Neural crest cell (in vitro differentiated cells): Measurements from ENCODE around the gene NLGN4X. TPM values are rescaled to one million over a fixed set of nuclear protein-coding genes. Genes with fewer than 3 reads are reported as not detected.

ENCODE experiments used
- DNase-seq: peaks from one replicate; pipeline ENCODE4 v3.0.0; 2021; ENCODE audit warnings: low read depth, mixed read lengths, low spot score
- H3K27ac Mint-ChIP-seq: one replicate; pipeline ENCODE4 v1.8.0; 2021; ENCODE audit warnings: mild to moderate bottlenecking, mixed read lengths; ENCODE audit not compliant: unreplicated experiment
- H3K27me3 Mint-ChIP-seq: 2 replicates; pipeline ENCODE4 v1.8.0; 2021; ENCODE audit warnings: low read depth, mild to moderate bottlenecking, mixed read lengths
- H3K36me3 Mint-ChIP-seq: 2 replicates; pipeline ENCODE4 v1.8.0; 2021; ENCODE audit warnings: low read depth, mild to moderate bottlenecking, mixed read lengths
- H3K4me1 Mint-ChIP-seq: 2 replicates; pipeline ENCODE4 v1.8.0; 2021; ENCODE audit warnings: mixed read lengths
- H3K4me3 Mint-ChIP-seq: one replicate; pipeline ENCODE4 v1.8.0; 2021; ENCODE audit warnings: mild to moderate bottlenecking, mixed read lengths
- H3K9me3 Mint-ChIP-seq: 2 replicates; pipeline ENCODE4 v1.8.0; 2021; ENCODE audit warnings: mixed read lengths
- long read RNA-seq: library from polyadenylated mRNA; unstranded; transcript quantifications from one replicate; pipeline ENCODE4 v2.0.0, GENCODE V29; 2020
- total RNA-seq: library from RNA; stranded (reverse); gene quantifications from 2 replicates; pipeline ENCODE4 v1.2.1, GENCODE V29; 2021
- TF ChIP-seq, protein P1 (sequence below): fragments of 200-600 bp; sonication (generic); conservative IDR thresholded peaks from 2 replicates; pipeline ENCODE4 v1.5.0; 2021; ENCODE audit warnings: antibody characterized with exemption, mild to moderate bottlenecking

NLGN4X gene
- 57.4 and 57.8 TPM in 2 replicates for total RNA-seq
- long read RNA-seq, full-length matches to known transcripts, result 6 of 50 reads
- long read RNA-seq, partial matches to known transcripts, result 33 of 50 reads
- long read RNA-seq, other reads (novel, unspliced or antisense), result 11 of 50 reads

DNA sequence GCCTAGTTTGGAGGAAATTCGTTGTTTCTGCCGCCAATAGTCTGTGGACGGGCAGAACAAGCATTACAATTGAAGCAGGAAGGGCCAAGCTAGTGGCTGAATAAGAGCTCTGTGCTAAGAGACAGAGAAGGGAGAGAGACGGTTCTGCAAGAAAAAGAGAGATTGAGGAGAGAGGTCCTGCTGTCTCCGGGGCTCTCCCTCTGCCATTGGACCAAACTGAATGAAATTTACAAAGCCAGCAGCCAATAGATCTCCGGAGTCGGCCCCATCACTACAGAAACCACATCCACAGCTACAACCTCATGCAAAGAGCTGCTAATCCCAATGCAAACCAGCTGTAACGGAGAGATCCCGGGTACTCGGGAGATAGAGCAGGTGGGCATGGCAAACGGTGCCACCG, at the start of gene NLGN4X:
Gene NLGN4X, minus strand, starts transcription at position 148 of the 400 bp plus-strand sequence. CDS start 77,401 bp downstream, outside the sequence.
- H3K9me3 Mint-ChIP-seq, result no peaks in the 10 kb centered on the region
- peaks cover 40% of the 10 kb centered on the region for H3K4me1 Mint-ChIP-seq
- H3K27ac Mint-ChIP-seq, result peak within 1 kb of the TSS; percentile 88
- peaks cover 4% of the 10 kb centered on the region for H3K36me3 Mint-ChIP-seq
- no peaks in the 10 kb centered on the region for H3K27me3 Mint-ChIP-seq
- TF ChIP-seq, protein P1, sequence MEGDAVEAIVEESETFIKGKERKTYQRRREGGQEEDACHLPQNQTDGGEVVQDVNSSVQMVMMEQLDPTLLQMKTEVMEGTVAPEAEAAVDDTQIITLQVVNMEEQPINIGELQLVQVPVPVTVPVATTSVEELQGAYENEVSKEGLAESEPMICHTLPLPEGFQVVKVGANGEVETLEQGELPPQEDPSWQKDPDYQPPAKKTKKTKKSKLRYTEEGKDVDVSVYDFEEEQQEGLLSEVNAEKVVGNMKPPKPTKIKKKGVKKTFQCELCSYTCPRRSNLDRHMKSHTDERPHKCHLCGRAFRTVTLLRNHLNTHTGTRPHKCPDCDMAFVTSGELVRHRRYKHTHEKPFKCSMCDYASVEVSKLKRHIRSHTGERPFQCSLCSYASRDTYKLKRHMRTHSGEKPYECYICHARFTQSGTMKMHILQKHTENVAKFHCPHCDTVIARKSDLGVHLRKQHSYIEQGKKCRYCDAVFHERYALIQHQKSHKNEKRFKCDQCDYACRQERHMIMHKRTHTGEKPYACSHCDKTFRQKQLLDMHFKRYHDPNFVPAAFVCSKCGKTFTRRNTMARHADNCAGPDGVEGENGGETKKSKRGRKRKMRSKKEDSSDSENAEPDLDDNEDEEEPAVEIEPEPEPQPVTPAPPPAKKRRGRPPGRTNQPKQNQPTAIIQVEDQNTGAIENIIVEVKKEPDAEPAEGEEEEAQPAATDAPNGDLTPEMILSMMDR, result no peak
- H3K4me3 Mint-ChIP-seq, result peak within 1 kb of the TSS; percentile 98
- DNase-seq, result peak; percentile 11

DNA sequence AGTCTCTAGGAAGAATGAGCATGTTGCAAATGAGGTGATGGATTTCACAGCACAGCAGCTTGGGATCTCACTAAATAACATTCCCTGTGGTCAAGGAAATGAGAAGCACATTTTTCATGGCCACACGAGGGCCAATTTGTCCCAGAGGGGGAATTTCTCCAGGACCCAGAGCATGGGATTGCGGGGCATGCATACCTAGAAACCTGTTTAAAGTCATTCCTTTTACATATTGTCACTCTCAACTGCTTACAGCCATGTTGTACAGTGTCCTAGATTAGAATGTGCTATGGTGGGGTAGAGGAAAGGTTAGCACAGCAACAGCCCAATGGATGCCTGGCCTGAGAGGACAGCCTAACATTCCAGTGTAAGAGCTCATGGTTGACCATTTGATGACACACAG, 37.4 kb upstream of the NLGN4X start:
- TF ChIP-seq, protein P1, result no peak

DNA sequence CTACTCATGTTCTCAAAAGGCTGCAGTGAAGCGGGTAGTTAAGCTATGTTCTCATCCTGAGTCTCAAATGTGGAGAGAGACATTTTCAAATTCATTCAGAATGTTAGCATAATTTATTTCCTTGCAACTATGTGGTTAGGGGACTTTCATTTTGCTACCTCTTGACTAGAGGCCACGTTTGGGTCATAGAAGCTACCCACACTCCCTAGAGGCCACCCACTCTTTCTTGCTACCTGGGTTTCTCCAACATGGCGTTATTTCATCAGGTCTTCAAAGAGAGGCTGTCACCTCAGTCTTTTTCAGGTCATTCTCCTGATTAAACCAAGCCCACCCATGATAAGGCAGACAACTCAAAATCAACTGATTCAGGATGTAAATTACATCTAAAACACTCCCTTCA, 34.3 kb upstream of the NLGN4X start:
- Mint-ChIP-seq H3K27ac (no peak overlapping the region), H3K4me1 (peaks cover 5% of the 10 kb centered on the region), H3K4me3 (no peak overlapping the region), H3K27me3 (no peaks in the 10 kb centered on the region), H3K36me3 (no peaks in the 10 kb centered on the region), H3K9me3 (peaks cover 5% of the 10 kb centered on the region)
- no peak for DNase-seq
- TF ChIP-seq, protein P1, result no peak

More for the DNA sequence above, 37.4 kb upstream of the NLGN4X start:
- Mint-ChIP-seq H3K4me1 (peaks cover 5% of the 10 kb centered on the region), H3K27me3 (no peaks in the 10 kb centered on the region), H3K36me3 (no peaks in the 10 kb centered on the region), H3K4me3 (no peak overlapping the region), H3K9me3 (no peaks in the 10 kb centered on the region), H3K27ac (no peak overlapping the region)
- DNase-seq, result no peak

DNA sequence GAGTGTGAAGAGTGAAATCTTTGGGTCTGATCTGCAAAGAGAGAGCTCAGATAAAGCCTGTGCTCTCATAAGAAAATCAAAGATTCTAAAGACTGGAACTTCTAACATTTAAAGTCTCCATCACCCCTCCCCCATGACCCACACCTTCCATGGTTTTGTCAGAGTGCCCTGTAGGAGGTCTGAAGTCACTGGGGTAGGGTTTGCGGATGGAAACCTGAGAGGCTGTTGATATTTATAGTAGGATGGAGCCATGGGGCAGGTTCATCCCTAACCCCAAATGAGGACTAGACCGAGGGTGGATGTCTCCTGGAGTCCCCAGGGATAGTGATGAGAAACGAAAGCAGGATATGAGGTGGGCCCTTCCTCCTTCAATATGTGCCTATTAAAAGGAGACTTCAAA, 28.4 kb upstream of the NLGN4X start:
- no peaks in the 10 kb centered on the region for H3K4me1 Mint-ChIP-seq
- no peak overlapping the region for H3K27ac Mint-ChIP-seq
- TF ChIP-seq, protein P1, result no peak
- no peaks in the 10 kb centered on the region for H3K27me3 Mint-ChIP-seq
- no peak overlapping the region for H3K4me3 Mint-ChIP-seq
- DNase-seq, result no peak
- H3K36me3 Mint-ChIP-seq, result no peaks in the 10 kb centered on the region
- peaks cover 5% of the 10 kb centered on the region for H3K9me3 Mint-ChIP-seq

DNA sequence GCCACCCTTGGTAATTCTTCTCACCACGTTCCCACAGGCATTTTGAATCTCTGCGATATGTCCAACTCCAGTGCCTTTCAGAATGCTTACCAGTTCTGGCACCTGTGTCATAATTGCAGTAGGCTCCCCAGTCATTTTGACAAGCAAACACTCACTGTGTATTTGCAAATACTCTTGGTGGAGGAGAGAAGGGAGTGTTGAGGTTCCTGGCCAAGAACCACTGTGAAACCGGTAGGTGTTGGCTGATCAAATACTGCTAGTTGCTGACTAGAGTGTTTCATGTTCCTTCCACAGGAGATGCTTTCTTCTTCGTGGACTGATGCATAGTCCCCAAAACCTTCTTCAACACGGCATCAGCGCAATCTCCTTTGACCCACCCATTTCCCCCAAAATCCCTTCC, 16.0 kb upstream of the NLGN4X start:
- no peak for DNase-seq
- H3K4me1 Mint-ChIP-seq, result no peaks in the 10 kb centered on the region
- TF ChIP-seq, protein P1, result no peak
- no peaks in the 10 kb centered on the region for H3K27me3 Mint-ChIP-seq
- peaks cover 3% of the 10 kb centered on the region for H3K9me3 Mint-ChIP-seq
- no peaks in the 10 kb centered on the region for H3K36me3 Mint-ChIP-seq
- no peak overlapping the region for H3K27ac Mint-ChIP-seq
- no peak overlapping the region for H3K4me3 Mint-ChIP-seq
